OCI-LY1 (cell line): ENCODE data around the gene NDUFV3.
"Not testable (repeated sequence)": the region's sequence is repeated elsewhere in the genome, so short reads cannot be mapped to it uniquely, and the experiment has no call there.

Experiments
- H2AFZ ChIP-seq: fragments of 200-600 bp; sonication (generic), shearing (Covaris generic); 2 replicates; pipeline ENCODE4 v1.6.0; 2014; ENCODE audit warnings: antibody characterized with exemption, mild to moderate bottlenecking, low read length
- H3F3A ChIP-seq: fragments of 200-600 bp; sonication (generic), shearing (Covaris generic); 2 replicates; pipeline ENCODE4 v1.6.0; 2014; ENCODE audit warnings: mild to moderate bottlenecking, antibody characterized with exemption, low read length, moderate library complexity; ENCODE audit not compliant: insufficient read depth
- H3K27ac ChIP-seq: fragments of 200-600 bp; sonication (generic); 2 replicates; pipeline ENCODE4 v1.5.1; 2014; ENCODE audit warnings: low read length, mixed run types, mild to moderate bottlenecking, low read depth; ENCODE audit not compliant: poor library complexity, severe bottlenecking
- H3K27me3 ChIP-seq: fragments of 200-600 bp; sonication (generic); 2 replicates; pipeline ENCODE4 v1.6.0; 2014; ENCODE audit warnings: antibody characterized with exemption, mild to moderate bottlenecking, low read length, moderate library complexity; ENCODE audit not compliant: insufficient read depth
- H3K36me3 ChIP-seq: fragments of 200-600 bp; sonication (generic); 2 replicates; pipeline ENCODE4 v1.6.1; 2014; ENCODE audit warnings: mild to moderate bottlenecking, antibody characterized with exemption, low read length, moderate library complexity, mixed read lengths; ENCODE audit not compliant: insufficient read depth
- H3K4me1 ChIP-seq: fragments of 200-600 bp; sonication (generic); 2 replicates; pipeline ENCODE4 v1.5.1; 2014; ENCODE audit warnings: mild to moderate bottlenecking, low read length, moderate library complexity; ENCODE audit not compliant: insufficient read depth, severe bottlenecking
- H3K4me2 ChIP-seq: fragments of 200-600 bp; sonication (generic), shearing (Covaris generic); 2 replicates; pipeline ENCODE4 v1.6.1; 2014; ENCODE audit warnings: low read length
- H3K4me3 ChIP-seq: fragments of 200-600 bp; sonication (generic); 2 replicates; pipeline ENCODE4 v1.5.1; 2014; ENCODE audit warnings: low read length, low read depth, mild to moderate bottlenecking, mixed read lengths; ENCODE audit not compliant: poor library complexity, severe bottlenecking
- H3K79me2 ChIP-seq: fragments of 200-600 bp; shearing (Covaris generic); 2 replicates; pipeline ENCODE4 v1.6.1; 2016; ENCODE audit warnings: mixed run types, low read length, mixed read lengths; ENCODE audit not compliant: insufficient read depth
- H3K9ac ChIP-seq: fragments of 200-600 bp; sonication (generic), shearing (Covaris generic); 2 replicates; pipeline ENCODE4 v1.6.1; 2014; ENCODE audit warnings: mild to moderate bottlenecking, low read length, mixed read lengths
- H3K9me2 ChIP-seq: fragments of 200-600 bp; sonication (generic), shearing (Covaris generic); 2 replicates; pipeline ENCODE4 v1.6.1; 2014; ENCODE audit warnings: low read depth, mild to moderate bottlenecking, low read length, mixed read lengths
- H3K9me3 ChIP-seq: fragments of 200-600 bp; shearing (Covaris generic); 2 replicates; pipeline ENCODE4 v1.6.1; 2014; ENCODE audit warnings: low read length, mixed read lengths
- H4K20me1 ChIP-seq: fragments of 200-600 bp; sonication (generic), shearing (Covaris generic); 2 replicates; pipeline ENCODE4 v1.6.0; 2016; ENCODE audit warnings: mild to moderate bottlenecking, low read length; ENCODE audit not compliant: insufficient read depth
- CTCF ChIP-seq: fragments of 200-600 bp; sonication (generic), shearing (Covaris generic); IDR thresholded peaks from 2 replicates; pipeline ENCODE4 v1.5.1; 2017; ENCODE audit warnings: mild to moderate bottlenecking, antibody characterized with exemption, low read length, moderate library complexity, mixed read lengths
- EZH2 ChIP-seq: fragments of 200-600 bp; sonication (generic), shearing (Covaris generic); IDR thresholded peaks from 2 replicates; pipeline ENCODE4 v1.8.0; 2017; ENCODE audit warnings: borderline replicate concordance, mixed run types, mild to moderate bottlenecking, antibody characterized with exemption, low read length, moderate library complexity, mixed read lengths

NDUFV3 gene

GRCh38 chr21:42956824-42957630 is 63.9 kb downstream of the NDUFV3 start:
- H3K9me2 ChIP-seq: no peaks in the 10 kb centered on the region
- no peak overlapping the region for H3K9ac ChIP-seq
- H3K27ac ChIP-seq: no peak overlapping the region
- H2AFZ ChIP-seq: no peak overlapping the region
- H3K4me2 ChIP-seq: no peak overlapping the region
- H3K4me1 ChIP-seq: no peaks in the 10 kb centered on the region
- H3K79me2 ChIP-seq: no peaks in the 10 kb centered on the region
- no peaks in the 10 kb centered on the region for H4K20me1 ChIP-seq
- H3K36me3 ChIP-seq: no peaks in the 10 kb centered on the region
- H3K9me3 ChIP-seq: no peaks in the 10 kb centered on the region
- TF ChIP-seq EZH2 (no peak), CTCF (no peak)
- 0 out of 2 replicates have a peak, but pooled peaks cover 8% of the 10 kb centered on the region for H3K27me3 ChIP-seq
- H3F3A ChIP-seq: no peaks in the 10 kb centered on the region
- H3K4me3 ChIP-seq: no peak overlapping the region

GRCh38 chr21:42958122-42958521 is 65.0 kb downstream of the NDUFV3 start:
- not testable (repeated sequence) for H4K20me1 ChIP-seq, H3K4me1 ChIP-seq, H2AFZ ChIP-seq, H3K36me3 ChIP-seq, H3K9me3 ChIP-seq, H3F3A ChIP-seq, H3K79me2 ChIP-seq, H3K4me2 ChIP-seq, H3K9me2 ChIP-seq, H3K27ac ChIP-seq, H3K9ac ChIP-seq, H3K27me3 ChIP-seq, H3K4me3 ChIP-seq

GRCh38 chr21:42959728-42960127 is 66.6 kb downstream of the NDUFV3 start:
- H3K4me3 ChIP-seq: no peak overlapping the region

More at GRCh38 chr21:42959728-42960127, 66.6 kb downstream of the NDUFV3 start:
- Histone ChIP-seq H3K9ac (no peak overlapping the region), H2AFZ (no peak overlapping the region), H3K27me3 (0 out of 2 replicates have a peak, but pooled peaks cover 7% of the 10 kb centered on the region), H3K27ac (no peak overlapping the region), H3K36me3 (no peaks in the 10 kb centered on the region), H3K9me3 (no peaks in the 10 kb centered on the region), H3K9me2 (no peaks in the 10 kb centered on the region), H3K79me2 (no peaks in the 10 kb centered on the region), H4K20me1 (no peaks in the 10 kb centered on the region), H3K4me2 (no peak overlapping the region), H3F3A (no peaks in the 10 kb centered on the region), H3K4me1 (no peaks in the 10 kb centered on the region)
- no peak for TF ChIP-seq CTCF
- no peak for TF ChIP-seq EZH2
